GM21528 (cell line): ENCODE measurements around the gene PPP1R3G.
A peak's percentile ranks its signal among the peaks of the same experiment; 100 is the strongest.
"Not testable (repeated sequence)": the region's sequence is repeated elsewhere in the genome, so short reads cannot be mapped to it uniquely, and the experiment has no call there.

Source experiments
- ATAC-seq: cut with Tn5 transposase; IDR thresholded peaks from one replicate; pipeline ENCODE4 v1.9.1; 2021; ENCODE audit warnings: mild to moderate bottlenecking, moderate library complexity; ENCODE audit not compliant: unreplicated experiment, low FRiP score

Gene PPP1R3G

DNA sequence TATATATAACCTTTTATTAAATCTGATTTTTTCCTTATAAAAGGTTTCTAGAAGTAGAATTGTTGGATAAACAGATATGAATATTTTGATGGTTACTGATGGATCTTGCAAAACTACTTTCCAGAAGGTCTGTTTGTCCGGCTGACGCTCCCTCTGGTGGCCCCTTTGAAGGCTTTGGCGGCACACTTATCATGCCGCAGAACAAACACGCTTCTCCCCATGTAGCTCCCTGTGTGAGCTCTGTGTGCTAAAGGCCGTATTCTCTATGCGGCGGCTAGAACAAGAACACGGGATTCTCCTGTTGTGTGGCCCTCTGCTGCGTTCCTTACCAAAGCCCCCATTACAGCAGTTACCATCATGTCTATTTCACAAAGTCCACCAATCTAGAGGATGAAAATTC, 30.0 kb downstream of the PPP1R3G start:
- no peak for ATAC-seq

DNA sequence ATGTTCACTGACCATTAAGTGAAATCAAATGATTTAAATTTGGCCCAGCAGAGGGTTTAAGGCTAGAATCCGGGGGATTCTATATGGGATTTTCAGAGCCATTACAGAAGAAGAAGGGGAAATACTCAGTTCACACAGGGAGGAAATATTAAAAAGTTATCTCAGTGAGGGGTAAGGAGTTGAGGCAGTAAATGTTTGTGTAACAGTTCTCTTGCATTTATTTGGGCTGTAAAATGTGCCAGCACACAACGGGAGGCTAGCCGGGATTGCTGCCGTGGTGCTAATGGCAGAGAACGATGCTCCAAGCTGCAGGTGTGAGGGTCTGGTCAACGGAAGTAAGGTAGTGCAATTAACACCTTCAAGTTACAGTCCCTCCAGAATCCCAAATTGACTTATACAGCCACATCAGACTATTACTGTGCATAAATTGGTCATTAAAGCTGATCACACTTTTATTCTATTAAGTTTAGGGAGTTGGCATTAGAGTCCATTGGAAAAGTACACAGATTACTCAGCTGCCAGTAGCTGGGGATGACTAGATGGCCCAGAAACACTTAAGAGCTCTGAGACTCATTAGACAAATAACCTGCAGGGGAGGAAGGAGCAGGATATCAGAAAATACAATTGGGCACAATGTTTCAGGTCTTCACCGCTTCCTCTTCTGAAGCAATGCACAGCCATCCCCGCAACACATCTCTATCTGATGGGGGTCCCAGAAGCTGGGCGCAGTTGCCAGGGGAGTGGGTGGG, 31.3 kb downstream of the PPP1R3G start:
- ATAC-seq: no peak

DNA sequence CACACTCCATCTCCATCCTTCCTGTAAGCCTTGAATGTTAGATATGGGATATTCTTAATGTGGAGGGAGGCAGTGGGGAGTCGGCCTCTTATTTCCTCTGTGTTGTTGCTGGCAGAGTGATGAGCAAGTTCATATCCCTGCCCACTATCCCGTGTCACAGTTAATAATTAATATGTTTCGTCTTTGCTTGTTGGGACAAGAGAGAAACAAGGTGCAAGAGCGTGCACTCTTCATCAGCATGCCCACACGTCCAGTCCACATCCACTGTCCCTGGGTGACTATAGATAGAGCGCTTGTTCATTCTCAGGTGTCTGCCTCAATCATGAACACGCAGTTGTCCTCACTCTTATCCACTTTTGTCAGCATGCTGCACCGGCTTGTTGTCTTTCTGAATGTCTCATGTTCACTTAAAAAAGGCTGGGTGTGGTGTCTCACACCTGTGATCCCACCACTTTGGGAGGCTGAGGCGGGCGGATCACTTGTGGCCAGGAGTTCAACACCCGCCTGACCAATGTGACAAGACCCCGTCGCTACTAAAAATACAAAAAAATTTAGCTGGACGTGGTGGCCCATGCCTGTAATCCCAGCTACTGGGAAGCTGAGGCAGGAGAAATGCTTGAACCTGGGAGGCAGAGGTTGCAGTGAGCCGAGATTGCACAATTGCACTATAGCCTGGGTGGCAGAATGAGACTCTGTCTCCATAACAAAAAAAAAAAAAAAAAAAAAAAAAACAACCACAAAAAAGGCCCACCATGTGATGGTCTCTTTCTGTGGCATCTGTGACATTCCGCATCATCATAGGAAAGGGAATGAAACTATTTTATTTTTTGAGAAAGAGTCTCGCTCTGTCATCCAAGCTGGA, 34.2 kb downstream of the PPP1R3G start:
- no peak for ATAC-seq

DNA sequence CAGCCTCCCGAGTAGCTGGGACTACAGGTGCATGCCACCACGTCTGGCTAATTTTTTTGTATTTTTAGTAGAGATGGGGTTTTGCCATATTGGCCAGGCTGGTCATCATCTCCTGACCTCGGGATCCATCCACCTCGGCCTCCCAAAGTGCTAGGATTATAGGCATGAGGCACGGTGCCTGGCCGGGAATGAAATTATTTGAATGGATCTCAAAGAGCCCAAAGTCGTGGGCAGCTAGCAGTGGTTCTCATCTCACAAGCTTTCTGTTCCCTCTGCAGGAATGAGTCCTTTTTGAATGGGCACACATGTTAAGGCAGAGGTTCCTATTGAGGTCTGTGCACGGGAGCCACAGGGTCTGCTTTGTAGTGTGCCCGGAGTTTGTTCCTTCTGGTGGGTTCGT, 34.9 kb downstream of the PPP1R3G start:
- ATAC-seq: no peak

DNA sequence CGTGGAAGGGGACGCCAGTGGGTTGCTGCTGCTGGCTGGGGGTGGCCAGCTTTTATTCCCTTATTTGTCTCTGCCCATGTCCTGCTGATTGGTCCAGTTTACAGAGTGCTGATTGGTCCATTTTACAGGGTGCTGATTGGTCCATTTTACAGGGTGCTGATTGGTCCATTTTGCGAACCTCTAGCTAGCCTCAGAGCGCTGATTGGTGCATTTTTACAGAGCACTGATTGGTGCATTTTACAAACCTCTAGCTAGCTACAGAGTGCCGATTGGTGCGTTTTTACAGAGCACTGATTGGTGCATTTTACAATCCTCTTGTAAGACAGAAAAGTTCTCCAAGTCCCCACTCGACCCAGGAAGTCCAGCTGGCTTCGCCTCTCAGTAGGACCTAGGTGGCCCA, 35.4 kb downstream of the PPP1R3G start:
- ATAC-seq: not testable (repeated sequence)

DNA sequence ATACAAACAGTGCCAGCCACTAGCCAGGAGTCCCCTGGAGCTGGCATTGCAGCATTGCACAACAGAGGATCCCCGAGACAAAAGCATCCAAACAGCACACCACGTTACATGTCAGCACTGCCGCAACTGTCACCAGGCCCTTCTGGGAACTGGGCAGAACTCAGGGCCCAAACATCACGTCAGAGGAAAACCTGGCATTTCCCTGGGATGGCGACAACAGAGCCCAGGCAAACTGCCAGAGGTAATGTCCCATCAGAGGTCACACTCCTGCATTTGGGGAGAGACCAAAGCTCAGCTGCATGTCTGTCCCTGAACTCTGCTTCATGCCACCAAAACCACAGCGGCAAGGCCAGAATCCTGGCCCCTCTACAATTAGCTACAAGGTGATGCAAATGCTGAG, 36.3 kb downstream of the PPP1R3G start:
- no peak for ATAC-seq

DNA sequence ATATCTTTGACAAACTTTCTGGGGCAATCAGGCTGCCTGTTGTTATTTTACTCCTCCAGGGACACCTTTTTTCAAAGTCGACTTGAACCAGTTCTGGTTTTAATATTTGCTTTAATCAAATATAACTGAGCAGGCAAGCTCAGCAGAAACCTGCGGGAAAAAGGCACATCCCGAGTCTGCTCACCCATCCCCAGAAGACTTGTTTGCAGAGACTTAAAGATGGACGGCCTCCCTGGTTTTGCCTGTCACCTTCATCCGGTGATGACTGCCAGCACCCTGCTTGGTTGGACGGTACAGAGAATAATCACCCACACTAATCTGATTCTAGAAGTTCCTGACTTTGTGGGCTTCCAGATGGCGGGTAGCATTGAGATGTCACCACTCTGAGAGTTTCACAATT, 36.8 kb downstream of the PPP1R3G start:
- ATAC-seq: no peak

GRCh38 chr6:5122504-5123112, 37.5 kb downstream of the PPP1R3G start:
- ATAC-seq: no peak

GRCh38 chr6:5123296-5124143, 38.4 kb downstream of the PPP1R3G start:
- ATAC-seq: no peak

DNA sequence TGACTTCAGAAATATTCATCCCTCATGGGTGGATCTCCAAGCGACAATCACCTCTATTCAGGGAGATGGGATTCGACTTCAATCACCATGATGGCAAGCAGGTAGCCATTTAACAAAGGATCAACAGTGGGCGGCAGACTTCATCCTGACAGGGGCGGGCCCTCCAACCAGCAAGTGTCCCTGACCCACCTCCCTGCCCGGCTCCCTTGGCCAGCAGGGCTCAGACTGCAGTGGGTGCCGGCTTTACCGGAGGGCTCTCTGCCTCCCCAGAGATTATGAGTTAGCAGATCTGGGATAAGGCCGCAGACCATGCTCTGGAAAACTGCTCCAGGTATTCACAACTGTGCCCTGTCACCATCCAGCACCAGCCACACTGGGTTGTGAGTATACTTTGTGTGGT, 39.4 kb downstream of the PPP1R3G start:
- no peak for ATAC-seq

DNA sequence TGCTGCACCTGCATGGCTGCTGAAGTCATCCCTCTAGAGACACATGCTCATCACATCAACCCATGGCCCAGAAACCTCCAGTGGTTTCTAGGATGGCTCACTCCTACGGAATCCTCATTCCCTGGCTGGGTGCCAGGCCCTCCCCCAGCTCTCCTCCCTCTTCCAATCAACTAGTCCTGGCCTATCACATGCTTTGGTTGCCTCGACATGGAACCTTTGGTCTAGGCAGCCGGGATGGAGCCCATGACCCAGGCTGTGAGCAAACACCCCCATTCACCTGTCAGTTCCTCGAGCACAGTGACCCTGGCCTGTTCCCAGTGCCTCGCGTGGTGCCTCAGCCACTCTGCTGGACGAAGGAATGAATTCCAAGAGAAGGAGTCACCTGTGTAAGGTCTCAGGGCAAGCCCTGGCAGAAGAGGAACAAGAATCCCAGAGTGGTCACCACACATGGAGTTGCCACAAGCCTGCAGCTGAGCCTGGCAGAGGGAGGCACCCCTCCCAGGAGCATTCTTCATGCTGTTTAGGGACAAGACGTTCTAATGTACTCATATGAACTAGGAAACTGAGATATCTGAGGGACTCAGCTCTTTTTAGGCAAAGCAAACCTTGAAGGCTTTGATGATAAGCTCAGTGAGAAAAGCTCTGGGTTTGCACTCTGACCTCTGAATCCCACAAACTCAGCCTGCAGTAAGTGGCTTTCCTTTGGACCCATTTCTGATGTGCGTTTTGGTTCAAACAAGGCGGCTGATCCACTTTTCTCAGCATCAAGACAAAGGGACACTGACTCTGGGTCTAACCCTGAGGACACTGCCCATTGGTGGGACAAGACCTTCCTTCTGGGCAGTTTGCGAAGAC, 40.2 kb downstream of the PPP1R3G start:
- ATAC-seq: no peak

DNA sequence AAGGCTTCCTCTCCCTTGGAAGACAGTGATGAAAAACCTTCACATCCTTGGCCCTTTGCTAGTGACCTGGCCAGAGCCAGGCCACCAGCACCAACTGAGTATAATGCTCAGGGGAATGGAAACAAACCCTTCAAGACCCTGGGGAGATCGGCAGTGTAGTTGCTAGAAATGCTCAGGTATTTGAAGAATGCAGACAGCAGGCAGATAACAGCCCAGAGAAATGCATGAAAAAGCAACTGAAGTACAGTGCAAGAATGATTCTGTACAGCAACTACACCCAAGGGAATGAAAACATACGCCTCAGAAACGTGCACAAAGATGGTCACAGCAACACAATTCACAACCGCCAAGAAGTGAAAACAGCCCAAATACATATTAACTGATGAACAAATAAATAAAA, 41.1 kb downstream of the PPP1R3G start:
- ATAC-seq: no peak

DNA sequence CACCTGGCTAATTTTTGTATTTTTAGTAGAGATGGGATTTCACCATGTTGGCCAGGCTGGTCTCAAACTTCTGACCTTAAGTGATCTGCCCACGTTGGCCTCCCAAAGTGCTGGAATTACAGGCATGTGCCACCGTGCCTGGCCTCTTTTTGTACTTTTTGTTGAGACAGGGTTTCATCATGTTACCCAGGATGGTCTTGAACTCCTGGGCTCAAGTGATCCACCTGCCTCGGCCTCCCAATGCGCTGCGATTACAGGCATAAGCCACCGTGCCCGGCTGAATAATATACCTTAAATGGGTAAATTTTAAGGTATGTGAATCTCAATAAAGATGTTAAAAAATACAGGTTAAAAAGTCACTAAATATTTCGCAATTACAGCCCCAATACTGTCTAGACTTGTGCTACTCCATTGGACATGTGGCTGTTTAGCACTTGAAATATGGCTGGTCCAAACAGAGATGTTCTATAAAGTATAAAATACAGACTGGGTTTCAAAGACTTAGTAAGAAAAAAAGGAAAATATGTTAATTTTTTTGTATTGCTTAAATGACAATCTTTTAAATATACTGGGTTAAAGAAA, 42.1 kb downstream of the PPP1R3G start:
- no peak for ATAC-seq

GRCh38 chr6:5128351-5128750, 43.2 kb downstream of the PPP1R3G start:
- ATAC-seq: no peak

- no peak for ATAC-seq
Measured at GRCh38 chr6:5130135-5130866, 45.2 kb downstream of the PPP1R3G start.

GRCh38 chr6:5132731-5133130, 47.6 kb downstream of the PPP1R3G start:
- peak; percentile 83 for ATAC-seq

- no peak for ATAC-seq
Measured at GRCh38 chr6:5133943-5134342, 48.8 kb downstream of the PPP1R3G start.

DNA sequence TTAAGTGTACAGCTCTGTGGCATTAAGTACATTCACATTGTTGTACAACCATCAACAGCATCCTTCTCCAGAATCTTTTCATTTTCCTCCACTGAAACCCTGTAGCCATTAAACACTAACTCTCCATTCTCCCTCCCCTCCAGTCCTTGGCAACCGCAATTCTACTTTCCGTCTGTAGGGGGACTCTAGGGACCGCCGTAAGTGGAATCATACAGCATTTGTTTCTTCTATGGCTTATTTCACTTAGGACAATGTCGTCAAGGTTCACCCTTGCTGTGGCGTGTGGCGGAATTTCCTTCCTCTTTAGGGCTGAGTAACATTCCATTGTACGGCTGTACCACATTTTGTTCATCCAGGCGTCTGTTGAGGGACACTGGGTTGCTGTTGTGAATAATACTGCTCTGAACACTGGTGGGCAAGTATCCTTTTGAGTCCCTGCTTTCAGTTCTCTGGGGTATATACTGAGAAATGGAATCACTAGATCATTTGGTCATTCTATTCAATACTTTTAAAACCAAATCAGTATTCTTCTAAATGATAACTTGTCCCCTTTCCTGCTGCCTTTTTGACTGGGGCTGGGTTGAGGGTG, 50.7 kb downstream of the PPP1R3G start:
- no peak for ATAC-seq
